ENCODE results near the gene MAML3.

Gene MAML3

DNA sequence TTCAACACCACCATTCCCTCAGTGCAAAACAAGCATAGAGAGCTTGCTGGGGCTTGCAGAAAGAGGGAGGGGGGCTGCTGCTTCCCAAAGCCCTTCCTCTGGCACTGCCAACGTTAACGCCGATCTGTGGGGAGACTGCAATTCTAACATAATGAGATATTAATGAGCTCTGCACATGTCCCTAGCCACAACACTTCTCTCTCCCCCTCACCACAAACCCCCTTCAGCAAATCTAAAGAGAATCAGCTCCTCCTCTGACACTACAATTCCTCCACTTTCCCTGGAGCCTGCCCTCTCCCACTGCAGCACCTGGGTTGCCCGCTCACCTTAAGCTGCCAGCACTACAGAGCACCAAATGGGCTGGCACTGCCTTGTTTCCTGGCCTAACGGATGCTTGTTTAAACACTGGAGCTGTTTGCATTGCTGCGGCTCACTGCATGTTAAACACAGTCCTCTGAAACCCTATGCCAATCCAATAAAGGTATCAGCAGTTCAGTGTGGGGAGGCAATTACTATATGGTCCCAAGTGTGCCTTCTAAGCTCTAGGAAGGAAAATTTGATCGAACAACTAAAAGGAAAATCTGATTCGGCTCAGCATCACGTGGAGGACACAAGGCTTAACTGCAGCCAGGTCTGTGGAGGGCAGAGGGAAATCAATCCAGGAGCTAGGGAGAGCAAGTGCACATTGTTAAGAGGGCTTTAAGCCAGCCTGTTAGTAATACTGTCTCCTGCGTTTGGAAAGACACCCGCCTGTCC lies 232.4 kb downstream of the MAML3 start:
- no peak for DNase-seq (ENCODE audit: low read depth)

DNA sequence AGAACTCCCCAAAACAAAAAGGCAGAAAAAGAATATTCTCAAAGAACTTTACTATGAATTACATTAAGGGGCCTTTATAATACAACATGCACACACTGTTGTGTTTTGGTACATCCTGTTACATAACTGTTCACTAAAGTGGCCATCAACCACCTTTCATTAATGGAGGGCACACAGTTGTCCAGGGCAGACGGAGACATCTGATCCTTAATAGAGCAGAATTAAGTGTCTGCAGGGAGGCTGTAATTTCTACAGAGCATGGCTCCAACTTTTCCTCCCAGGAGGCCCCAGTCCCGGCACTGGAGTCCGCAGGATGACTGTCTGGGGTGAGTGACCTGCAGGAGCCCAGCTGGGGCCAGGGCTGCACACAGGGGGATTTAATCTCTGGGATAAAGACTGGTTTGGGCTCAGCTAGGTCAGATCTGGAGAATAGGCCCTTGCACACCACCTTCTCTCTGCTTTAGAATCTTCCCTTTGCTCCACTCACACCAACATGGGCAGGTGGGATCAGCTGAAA lies 233.4 kb downstream of the MAML3 start:
- no peak for DNase-seq (ENCODE audit: low read depth)

DNA sequence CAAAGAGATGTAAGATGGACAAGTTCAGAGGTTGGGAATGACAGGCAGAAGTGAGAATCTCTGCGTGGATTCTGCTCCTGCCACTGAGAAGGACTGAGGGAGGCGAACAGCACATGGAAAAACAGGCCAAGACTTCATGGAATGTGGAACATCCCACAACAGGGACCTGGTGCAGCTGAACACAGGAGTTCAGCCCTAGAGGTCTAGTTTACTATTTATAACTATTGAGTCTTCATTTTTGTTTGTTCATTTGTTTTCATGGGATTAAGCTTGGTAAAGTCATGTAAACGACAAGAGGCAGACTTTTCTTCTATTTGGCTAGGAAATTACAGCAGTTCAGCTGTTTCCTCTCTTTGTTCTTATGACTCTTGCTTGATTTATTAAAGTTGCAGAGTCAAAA lies 234.5 kb downstream of the MAML3 start:
- DNase-seq (ENCODE audit: low read depth) = no peak

DNA sequence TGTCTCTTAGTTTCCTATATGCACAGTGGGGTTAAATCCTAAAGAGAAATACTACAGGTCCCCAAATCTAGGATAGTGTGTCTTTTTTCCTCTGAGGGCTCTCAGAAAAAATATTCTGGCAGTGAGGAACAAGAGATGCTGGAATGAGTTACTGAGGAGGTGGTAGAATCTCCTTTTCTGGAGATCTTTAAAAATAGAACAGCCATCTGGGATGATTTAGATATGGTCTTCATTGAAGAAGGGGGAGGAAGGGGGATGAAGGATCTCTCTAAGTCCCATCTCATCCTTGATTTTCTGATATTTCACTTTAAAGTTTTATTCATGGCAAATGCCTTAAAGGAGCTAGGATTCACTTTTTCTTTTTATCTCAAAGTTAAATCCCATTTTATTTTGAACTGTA lies 235.0 kb downstream of the MAML3 start:
- no peak for DNase-seq (ENCODE audit: low read depth)

DNA sequence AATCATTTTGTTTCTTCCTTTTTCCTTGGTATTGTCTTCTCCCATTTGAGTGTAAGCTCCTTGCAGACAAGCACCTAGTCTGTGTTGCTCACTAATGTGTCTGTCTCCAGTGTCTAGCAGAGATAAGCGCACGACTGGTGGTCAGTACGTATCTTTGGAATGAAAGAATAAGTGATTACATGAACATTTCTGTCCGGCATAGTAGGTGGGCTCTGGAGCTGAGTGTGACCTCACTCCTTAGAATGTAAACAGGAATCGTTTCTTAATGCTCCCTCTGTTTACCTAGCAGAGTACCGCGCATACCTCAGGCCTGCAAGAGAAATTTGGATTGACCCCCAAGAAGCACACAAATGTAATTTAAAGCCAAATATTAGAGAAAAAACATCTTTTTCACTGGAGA lies 235.4 kb downstream of the MAML3 start:
- no peak for DNase-seq (ENCODE audit: low read depth)

DNA sequence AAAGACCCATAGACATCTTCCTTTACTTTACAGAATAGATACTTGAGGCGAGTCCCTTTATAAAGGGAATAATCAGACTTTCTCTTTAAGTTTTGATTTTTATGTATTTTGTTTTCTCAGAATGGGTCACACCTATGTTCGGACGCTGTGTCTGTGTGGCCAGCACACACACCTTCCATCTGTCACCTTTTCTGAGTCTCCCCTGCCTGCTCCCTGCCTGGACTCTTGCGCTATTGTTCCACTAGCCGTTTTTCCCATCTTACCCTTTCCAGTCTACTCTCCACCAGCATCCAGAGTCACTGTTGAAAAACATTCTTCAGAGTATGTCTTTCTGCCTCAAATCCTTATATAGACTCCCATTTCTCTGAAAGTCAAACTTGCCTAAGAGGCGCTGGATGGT lies 236.1 kb downstream of the MAML3 start:
- DNase-seq (ENCODE audit: low read depth) = no peak

DNA sequence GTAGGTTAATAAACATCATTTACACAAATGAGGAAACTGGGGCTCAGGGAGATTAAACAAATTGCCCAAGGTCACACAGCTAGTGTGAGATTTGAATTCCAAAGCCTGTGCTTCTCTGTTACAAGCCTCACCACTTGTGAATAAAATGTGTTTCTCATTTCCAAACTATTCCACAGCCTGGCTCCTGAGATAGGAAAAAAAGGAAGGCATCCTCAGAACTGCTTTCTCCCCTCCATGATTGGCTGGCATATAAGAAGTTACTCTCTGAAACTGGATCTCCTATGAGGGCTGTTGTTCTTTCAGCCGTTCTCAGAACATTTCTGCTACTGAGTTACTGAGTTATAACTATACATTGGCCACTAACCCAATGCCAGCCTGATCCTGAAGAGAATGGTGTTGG lies 237.9 kb downstream of the MAML3 start:
- no peak for DNase-seq (ENCODE audit: low read depth)

DNA sequence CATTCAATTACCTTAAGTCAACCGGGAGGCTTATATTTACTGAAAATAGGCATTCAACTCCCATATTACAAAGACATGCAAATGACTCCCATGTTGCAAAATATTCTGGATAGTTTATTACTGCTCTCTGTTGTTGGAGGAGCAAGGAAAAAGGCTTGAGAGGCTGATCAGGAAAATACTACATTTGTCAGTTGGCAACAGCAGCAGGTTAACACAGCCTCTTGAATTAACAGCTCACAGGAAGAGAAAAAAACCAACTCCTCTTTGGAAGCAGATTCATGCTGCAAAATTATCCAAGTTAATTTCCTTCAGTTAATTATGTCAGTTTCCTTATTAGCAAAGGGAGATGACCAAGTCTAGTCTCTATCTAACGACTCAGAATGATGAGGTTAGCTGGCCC lies 238.9 kb downstream of the MAML3 start:
- DNase-seq (ENCODE audit: low read depth) = no peak

DNA sequence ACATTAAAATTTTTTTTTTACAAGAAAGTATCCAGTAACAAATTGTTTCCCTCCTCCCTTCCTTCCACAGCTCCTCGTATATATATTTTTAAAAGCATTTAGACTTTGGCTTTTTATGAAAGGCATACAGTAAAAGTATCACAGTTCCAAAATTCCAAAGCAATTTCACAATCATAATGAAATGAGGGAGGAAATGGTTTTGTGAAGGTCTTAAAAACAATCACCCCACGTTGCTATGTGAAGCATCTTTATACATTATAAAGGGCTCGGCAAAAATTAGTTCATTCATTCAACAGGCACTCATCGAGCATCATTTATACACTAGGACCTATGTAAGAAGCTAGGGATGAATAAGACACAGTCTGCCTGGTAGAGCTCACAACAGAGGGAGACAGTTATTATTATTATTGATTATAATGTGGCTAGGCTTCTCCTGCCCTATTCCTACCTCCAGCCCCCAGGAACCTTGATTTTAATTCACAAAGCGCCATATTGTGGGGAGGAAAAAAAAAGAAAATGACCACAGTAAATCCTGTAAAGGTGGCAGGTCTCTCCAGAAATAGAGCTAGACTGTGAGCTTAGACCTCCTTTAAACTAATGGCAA lies 239.9 kb downstream of the MAML3 start:
- no peak for DNase-seq (ENCODE audit: low read depth)

DNA sequence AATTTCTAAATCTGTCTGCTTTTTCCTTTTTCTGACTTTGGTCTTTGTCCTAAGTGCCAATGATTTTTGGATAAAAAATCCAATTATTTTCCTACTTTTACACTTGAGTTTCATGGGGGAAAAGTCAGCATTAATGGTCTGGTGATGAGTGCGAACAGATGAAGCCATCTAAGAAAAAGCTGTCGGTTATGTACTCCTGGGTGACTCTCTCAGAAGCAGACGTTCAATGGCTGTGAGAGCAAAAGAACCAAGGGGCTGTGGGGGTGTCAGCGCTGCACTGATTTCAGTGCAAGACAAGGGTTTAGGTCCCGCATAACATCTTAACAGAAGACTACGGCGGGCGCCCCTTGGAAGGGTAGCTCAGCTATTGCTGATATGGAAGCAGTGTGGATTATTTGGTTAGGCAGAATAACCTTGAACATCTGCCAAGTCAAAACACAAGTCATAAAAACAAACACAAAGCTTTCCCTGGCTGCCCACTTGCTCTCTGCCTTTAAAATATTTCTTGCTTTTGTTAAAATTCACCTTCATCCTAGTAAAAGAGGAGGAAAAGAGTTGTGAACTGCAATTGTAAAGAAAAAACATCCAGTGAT lies 240.5 kb downstream of the MAML3 start:
- no peak for DNase-seq (ENCODE audit: low read depth)

DNA sequence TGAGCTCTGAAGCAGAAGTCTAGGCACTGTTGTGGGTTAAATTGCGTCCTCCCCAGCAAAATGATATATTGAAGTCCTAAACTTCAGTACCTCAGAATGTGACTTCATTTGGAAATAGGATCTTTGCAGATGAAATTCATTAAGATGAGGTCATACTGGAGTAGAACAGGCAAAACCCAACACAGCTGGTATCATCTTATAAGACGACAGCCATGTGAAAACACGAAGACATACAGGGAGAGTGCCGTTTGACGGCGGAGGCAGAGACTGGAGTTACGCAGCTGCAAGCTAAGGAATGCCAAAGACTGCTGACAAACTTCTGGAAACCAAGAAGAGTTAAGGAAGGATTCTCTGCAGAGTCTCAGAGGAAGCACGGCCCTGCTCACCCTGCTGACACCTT lies 241.5 kb downstream of the MAML3 start:
- no peak for DNase-seq (ENCODE audit: low read depth)

DNA sequence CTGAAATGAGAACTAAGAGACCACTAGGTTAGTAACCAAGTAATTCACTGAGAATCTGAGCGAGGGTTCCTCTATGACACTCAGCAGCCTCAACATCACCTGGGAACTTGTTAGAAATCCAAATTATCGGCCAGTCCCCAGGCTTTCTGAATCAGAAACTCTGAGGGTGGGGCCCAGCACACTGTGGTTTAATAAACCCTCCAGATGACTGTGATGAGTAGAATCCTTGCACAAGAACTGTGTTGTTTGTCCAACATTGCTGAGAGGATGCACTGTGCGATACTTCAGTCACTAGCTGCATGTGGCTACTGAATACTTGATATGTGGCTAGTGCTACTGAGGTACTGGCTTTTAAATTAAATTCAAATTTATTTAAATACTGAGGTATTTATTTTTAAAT lies 243.9 kb downstream of the MAML3 start:
- no peak for DNase-seq (ENCODE audit: low read depth)

DNA sequence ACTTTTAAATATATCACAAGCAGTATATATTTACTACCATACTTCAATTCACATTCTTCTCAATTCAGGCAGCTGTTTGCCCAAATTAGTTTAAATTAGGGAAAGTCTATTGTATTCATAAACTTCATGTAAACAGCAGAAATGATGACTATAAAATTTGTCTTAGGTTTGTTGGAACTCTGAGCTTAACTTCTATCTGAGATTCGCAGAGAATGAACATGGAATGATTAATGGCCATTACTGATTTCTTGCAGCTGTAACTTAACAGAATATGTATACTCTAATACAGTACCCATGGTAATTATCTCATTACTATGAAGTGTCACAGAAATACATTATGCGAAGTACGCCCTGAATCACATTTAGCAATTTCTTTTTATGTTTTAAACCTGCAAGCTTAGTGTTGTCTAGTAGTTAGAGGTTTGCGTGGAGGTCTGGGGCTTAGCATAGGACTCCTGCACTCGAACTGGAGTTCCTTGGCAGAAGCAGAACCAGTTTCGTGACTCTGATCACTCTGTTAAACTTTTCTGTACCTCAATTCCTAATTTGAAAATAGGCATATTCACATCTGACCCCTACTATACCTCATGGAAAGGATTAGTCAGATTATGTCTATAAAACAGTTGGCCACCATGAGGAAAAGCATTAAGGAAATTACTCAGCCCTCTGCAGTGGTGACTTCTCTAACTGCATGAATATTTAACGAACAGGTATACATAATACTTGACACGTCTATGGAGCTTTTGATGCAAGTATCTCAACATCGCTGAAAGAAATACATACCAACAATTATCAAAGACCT lies 245.1 kb downstream of the MAML3 start:
- no peak for DNase-seq (ENCODE audit: low read depth)

DNA sequence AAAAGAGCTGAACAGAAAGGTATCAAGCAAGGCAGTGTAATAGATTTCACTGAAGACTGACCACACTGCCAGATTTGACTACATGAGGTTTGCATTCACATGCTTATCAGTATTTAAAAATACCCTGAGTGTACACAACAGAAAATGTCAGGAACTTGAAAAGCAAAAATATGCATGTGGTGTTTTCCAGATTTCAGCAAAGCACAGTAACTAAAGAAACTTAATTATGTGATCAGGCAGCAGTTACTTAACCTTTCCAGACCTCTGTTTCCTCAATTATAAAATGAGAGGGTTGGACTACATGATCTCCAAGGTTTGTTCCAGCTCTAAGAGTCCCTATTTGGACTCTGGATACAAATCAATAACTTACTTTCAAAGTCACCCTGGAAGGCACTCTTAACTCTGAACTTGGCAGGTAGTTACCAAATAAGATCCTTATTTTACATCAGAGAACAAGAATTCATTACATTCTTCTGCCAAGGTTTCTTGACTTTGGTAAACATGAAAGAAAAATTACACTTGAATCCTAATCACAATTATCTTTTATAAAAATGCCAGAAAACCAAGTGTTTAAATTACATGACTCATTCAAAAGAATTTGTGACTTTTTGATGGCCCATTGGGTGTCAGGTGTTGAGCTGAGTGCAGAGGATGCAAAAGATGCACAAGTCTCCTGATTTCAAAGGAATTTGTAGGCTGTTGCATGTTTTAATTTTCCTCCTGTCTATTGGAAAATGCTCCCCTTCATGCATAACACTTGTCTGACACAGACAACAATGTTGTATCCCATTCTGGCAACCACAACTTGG lies 246.8 kb downstream of the MAML3 start:
- DNase-seq (ENCODE audit: low read depth) = no peak

DNA sequence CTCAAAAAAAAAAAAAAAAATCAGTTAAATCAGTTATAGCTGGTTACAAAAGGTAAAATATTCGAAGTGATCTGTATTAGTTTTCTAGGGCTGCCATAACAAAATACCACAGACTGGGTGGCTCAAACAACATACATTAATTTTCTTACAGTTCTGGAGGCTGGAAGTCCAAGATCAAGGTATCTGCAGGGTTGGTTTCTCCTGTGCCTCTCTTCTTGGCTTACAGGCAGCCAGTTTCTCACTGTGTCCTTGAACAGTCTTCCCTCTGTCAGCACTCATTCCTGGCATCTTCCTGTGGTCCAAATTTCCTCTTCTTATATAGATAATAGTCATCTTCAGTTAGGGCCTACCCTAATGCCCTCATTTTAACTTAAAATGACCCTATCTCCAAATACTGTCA lies 248.5 kb downstream of the MAML3 start:
- DNase-seq (ENCODE audit: low read depth) = no peak

DNA sequence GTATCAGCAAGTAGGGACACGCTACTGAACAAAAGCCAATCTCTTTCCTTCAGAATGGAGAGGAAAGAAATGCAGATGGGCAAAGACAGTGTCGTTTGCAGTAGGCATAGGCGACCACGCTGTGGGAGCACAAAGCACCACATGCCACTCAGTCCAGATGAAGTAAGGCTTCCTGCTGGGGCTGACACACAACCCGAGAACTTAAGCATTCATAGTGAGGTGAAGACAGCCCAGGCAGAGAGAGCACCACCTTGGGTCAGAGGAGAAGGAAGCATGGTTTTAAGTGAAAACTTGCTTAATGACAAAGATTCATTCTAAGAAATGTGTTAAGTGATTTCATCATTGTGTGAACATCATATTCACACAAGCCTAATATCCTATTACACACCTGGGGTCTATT lies 249.6 kb downstream of the MAML3 start:
- DNase-seq (ENCODE audit: low read depth) = no peak

DNA sequence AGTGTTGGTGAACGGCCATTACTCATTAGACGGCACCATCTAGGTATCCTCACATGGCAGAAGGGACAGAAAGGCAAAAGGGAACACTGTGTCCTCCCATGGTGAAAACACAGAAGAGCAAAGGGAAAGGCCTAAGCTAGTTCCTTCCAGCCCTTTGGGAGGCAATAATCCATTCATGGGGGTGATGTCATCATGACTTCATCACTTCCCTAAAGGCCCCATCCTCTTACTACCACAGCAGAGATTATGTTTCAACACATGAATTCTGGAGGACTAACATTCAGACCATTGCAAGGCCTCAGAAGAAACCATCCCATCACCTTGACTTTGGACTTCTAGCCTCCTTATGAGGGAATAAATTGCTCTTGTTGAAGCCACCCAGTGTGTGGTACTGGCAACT lies 250.1 kb downstream of the MAML3 start:
- DNase-seq (ENCODE audit: low read depth) = no peak

DNA sequence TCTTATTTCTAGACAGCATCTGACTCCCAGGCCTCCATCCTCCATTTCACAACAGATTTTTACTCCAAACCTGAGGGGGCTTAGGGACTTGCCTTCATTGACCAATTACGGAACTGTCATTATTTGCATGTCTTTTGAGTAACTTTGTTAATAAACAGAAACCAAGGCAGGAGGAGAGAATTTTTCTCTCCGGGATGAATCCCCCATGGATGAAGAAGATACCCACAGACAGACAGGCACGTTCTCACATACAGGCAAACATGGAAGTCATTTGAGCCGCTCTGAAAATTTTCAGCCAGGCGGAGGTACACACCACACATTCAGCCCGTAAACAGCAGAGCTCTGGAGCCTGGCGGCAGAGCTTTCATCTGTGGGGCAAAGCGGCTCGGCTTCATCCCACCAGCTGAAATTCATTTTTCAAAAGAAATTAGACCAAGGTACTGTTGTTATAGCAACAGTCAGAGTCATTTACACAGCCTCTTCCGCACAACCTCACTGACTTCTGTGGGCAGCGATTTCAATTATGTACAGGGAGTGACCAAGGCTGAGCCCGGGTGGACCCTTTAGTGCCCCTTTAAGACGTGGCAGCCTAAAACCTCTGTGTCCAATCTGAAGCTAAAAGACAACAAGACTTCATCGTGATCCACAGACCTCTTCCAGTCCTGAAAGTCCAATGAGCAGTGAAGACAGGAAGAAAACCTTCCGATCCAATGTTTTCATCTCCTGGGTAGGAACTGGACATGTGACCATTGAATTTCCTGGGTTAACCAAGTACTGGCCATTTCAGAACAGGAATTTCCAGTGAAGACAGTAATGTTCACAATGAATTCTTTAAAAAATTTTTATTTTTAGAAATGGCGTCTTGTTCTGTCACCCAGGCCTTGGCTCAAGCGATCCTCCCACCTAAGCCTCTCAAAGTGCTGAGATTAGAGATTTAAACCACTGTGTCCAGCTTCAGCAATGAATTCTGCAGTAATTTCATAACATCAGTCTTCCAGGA lies 251.4 kb downstream of the MAML3 start:
- no peak for DNase-seq (ENCODE audit: low read depth)

DNA sequence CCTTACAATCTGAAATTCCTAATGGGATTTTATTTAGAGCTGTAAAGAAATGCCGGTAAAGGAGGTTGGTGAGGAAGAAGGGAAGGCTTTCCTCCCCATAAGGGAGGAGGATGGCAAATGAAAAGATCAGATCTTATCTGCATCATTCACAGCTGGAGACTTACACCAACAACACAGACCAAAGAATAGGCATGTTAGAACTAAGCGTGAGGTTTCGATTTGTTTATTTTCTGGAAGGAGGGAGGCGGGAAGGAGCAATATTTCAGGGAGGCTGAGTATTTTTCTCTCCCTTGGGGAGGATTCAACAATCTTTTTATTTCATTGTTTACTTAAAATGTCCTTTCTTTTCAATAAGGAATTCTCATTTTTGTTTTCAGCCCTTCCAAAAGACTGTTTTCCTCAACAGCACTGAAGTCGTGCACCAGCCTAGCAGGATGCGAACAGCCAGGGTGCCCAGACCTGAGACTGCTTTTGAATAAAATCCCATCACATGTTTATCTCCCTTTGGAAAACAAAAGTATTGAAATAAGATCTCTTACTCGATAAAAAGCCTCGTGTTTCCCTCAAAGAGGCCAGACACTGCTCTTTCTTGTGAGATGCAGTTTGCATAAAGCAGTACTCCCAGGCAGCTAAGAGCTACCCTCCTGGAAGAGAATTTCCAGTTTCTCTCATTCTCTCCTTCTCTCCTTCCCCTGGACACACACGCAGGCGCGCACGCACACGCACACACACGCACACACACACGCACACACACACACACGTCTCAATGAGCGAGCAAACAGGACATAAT lies 252.3 kb downstream of the MAML3 start:
- DNase-seq (ENCODE audit: low read depth) = no peak

DNA sequence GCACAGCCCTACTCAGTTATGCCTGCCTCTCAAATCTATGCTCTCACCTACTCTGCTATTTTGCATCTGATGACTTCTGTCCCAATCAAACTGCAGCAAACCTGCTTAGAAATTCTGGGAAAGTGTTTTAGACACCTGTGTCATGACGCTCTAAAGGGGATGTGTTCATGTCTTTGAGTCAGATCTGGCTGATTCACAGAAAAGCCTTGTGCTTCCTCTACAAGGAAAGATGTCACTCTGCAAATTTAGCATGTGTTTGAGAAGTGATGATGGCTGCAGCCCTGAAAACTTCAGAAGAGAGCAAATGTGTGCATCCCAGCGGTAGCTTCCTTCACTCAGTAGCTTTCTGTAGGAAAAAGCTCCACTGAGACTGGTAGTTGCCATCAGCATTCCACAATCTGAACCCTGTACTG lies 253.0 kb downstream of the MAML3 start:
- DNase-seq (ENCODE audit: low read depth) = no peak

Data from fibroblast of the conjunctiva (primary cell).